ENCODE data around the gene ACBD6.

- TF ChIP-seq CTCF (conservative IDR thresholded peaks at IDR 0.05; ENCODE audit: low read length) (no peak), EZH2phosphoT487 (IDR thresholded peaks at IDR 0.05; ENCODE audit: borderline replicate concordance) (no peak)
Observed at GRCh38 chr1:180259431-180260338, 242.7 kb downstream of the ACBD6 start.
